KMS-11 (cell line): ENCODE data around the gene ASB2.

Source experiments
- H2AFZ ChIP-seq: fragments of 200-600 bp; sonication (generic); 2 replicates; pipeline ENCODE4 v1.6.1; 2016; ENCODE audit warnings: antibody characterized with exemption, mixed run types, low read depth
- H3K27ac ChIP-seq: fragments of 200-600 bp; sonication (generic); 2 replicates; pipeline ENCODE4 v1.6.1; 2016; ENCODE audit warnings: mild to moderate bottlenecking, mixed run types
- H3K27me3 ChIP-seq: fragments of 200-600 bp; sonication (generic); 2 replicates; pipeline ENCODE4 v1.6.1; 2017; ENCODE audit warnings: mild to moderate bottlenecking, low read depth, mixed run types, moderate library complexity; ENCODE audit not compliant: insufficient read depth
- H3K36me3 ChIP-seq: fragments of 200-600 bp; sonication (generic); 2 replicates; pipeline ENCODE4 v1.6.1; 2017; ENCODE audit warnings: mild to moderate bottlenecking, mixed run types; ENCODE audit not compliant: insufficient read depth
- H3K4me1 ChIP-seq: fragments of 200-600 bp; sonication (generic); 2 replicates; pipeline ENCODE4 v1.6.1; 2016; ENCODE audit warnings: mild to moderate bottlenecking, low read depth, mixed run types; ENCODE audit not compliant: poor library complexity, severe bottlenecking
- H3K4me2 ChIP-seq: fragments of 200-600 bp; sonication (generic); 2 replicates; pipeline ENCODE4 v1.7.0; 2016; ENCODE audit warnings: mild to moderate bottlenecking, mixed run types
- H3K4me3 ChIP-seq: fragments of 200-600 bp; sonication (generic); IDR thresholded peaks from 2 replicates; pipeline ENCODE4 v1.6.1; 2017; ENCODE audit warnings: low read depth, low read length, mixed read lengths; ENCODE audit not compliant: insufficient read depth
- H3K79me2 ChIP-seq: fragments of 200-600 bp; sonication (generic); 2 replicates; pipeline ENCODE4 v1.6.1; 2016; ENCODE audit warnings: low read depth, mixed run types; ENCODE audit not compliant: insufficient read depth
- H3K9ac ChIP-seq: fragments of 200-600 bp; sonication (generic); 2 replicates; pipeline ENCODE4 v1.6.1; 2016; ENCODE audit warnings: mild to moderate bottlenecking, mixed run types
- H4K20me1 ChIP-seq: fragments of 200-600 bp; sonication (generic); 2 replicates; pipeline ENCODE4 v1.6.1; 2016; ENCODE audit warnings: mild to moderate bottlenecking, mixed run types; ENCODE audit not compliant: insufficient read depth
- CTCF ChIP-seq: fragments of 200-600 bp; sonication (generic); conservative IDR thresholded peaks from 2 replicates; pipeline ENCODE4 v1.6.1; 2017; ENCODE audit warnings: low read depth, mild to moderate bottlenecking, antibody characterized with exemption, low read length, moderate library complexity, mixed read lengths

Gene ASB2

GRCh38 chr14:93978735-93979134 is 2.4 kb upstream of the ASB2 start:
- H4K20me1 ChIP-seq: no peaks in the 10 kb centered on the region

DNA sequence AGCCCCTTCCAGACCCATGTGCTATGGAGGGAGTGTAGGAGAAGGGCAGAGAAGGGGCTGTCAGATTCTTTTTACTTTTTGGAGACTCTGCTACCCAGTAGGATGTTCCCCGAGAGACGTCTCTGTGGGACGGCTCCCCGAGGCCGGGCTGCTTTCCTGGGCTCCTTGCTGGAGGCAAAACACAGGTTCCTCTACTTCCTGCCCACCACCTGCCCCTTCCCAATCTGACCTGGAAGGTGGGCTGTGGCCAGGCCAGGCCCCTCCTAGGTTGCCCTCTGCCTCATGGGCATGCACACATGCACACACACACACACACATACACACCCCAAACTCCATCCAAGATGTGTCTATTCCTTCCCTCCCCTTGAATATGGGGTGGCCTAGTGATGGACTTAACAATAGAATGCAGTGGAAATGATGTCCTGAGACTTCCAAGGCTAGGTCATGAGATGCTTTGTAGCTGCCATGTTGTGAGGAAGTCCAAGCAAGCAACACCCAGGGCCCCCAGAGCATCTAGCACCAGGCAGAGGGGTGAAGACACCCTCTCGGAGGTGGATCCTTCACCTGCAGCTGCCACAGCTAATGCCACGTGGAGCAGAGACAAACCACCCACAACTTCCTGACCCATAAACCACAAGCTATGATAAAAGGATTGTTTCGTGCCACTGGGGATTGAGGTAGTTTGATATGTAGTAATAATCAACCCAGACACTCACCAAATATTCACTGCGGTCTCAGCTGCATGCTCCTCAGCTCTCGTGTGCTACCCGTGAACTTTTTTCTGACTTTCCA is 1.6 kb upstream of the ASB2 start:
- Histone ChIP-seq H3K79me2 (no peaks in the 10 kb centered on the region), H3K4me1 (peaks cover 97% of the 10 kb centered on the region), H2AFZ (peak overlapping the region; percentile 4; the same call in 1 of the 2 replicates), H3K27ac (peak overlapping the region; percentile 100), H4K20me1 (no peaks in the 10 kb centered on the region), H3K27me3 (no peaks in the 10 kb centered on the region), H3K9ac (peak overlapping the region; percentile 69; the same call in 1 of the 2 replicates), H3K4me3 (no peak overlapping the region), H3K4me2 (peak overlapping the region; percentile 90), H3K36me3 (no peaks in the 10 kb centered on the region)
- TF ChIP-seq CTCF: no peak

More at GRCh38 chr14:93978735-93979134, 2.4 kb upstream of the ASB2 start:
- TF ChIP-seq CTCF: no peak
- H2AFZ ChIP-seq: peak overlapping the region; percentile 4; the same call in 1 of the 2 replicates
- no peaks in the 10 kb centered on the region for H3K27me3 ChIP-seq
- H3K27ac ChIP-seq: peak overlapping the region; percentile 100
- H3K4me3 ChIP-seq: no peak overlapping the region
- H3K9ac ChIP-seq: peak overlapping the region; percentile 69
- H3K4me1 ChIP-seq: peaks cover 90% of the 10 kb centered on the region
- H3K36me3 ChIP-seq: no peaks in the 10 kb centered on the region
- H3K4me2 ChIP-seq: peak overlapping the region; percentile 90
- no peaks in the 10 kb centered on the region for H3K79me2 ChIP-seq

- Histone ChIP-seq H3K27me3 (no peaks in the 10 kb centered on the region), H3K4me2 (peak overlapping the region; percentile 91), H3K36me3 (no peaks in the 10 kb centered on the region), H2AFZ (peak overlapping the region; percentile 47; the same call in 1 of the 2 replicates), H3K9ac (peak overlapping the region; percentile 54; the same call in 1 of the 2 replicates), H3K4me1 (peaks cover 100% of the 10 kb centered on the region), H3K4me3 (no peak overlapping the region), H3K79me2 (no peaks in the 10 kb centered on the region), H3K27ac (peak overlapping the region; percentile 100), H4K20me1 (no peaks in the 10 kb centered on the region)
- TF ChIP-seq CTCF: no peak
Measured at GRCh38 chr14:93977171-93977570, 801 bp upstream of the ASB2 start.

DNA sequence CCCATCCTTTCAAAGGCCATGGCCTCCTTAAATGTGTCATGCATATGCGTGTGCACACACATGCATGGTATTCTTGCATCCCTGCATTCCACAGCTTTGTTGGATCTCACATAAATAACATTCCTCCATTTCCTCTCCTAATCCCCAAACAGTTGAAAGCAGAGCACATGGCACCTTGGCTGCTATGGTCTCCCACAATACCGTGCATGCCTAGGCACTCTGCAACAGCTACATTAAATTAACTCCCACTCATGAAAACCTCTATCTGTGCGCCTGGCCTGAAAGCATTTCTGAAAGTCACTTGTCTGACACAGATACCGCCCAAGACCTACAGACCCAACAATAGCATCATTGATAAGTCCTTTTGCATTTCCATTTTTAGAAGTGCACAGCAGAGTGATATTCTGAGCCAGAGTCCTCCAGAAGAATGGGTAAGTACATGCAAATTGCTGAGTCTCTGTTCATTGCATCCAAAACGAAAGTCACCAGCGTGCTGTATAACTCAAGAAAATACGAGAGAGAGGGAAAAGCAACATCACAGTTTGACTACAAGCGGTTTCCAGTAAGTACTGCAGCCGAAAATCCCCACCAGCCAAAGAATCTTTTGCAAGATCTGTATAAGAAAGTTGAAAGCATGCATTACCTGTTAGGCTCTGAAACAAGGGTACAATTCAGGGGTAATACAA is 436 bp downstream of the ASB2 start:
- Histone ChIP-seq H3K79me2 (no peaks in the 10 kb centered on the region), H4K20me1 (no peaks in the 10 kb centered on the region), H3K4me3 (no peak overlapping the region), H3K27me3 (no peaks in the 10 kb centered on the region), H3K36me3 (no peaks in the 10 kb centered on the region), H3K4me1 (peaks cover 98% of the 10 kb centered on the region), H3K9ac (peak overlapping the region; percentile 54), H2AFZ (peak overlapping the region; percentile 47; the same call in 1 of the 2 replicates), H3K4me2 (peak overlapping the region; percentile 91), H3K27ac (peak overlapping the region; percentile 100)
- TF ChIP-seq CTCF: 0 out of 2 replicates have a peak, but pooled peaks have one; percentile 12
